NK-92 treated with Interleukin-12 subunit alpha and Interleukin-12 subunit beta, amount 100 ng/mL, for 24 hours (cell line): ENCODE measurements around the gene MGAT5B.
"Not testable (repeated sequence)": the region's sequence is repeated elsewhere in the genome, so short reads cannot be mapped to it uniquely, and the experiment has no call there.

ENCODE experiments used
- DNase-seq: peaks from one replicate; lab custom pipeline; 2025; lab: John Stamatoyannopoulos, UW

MGAT5B gene, protein sequence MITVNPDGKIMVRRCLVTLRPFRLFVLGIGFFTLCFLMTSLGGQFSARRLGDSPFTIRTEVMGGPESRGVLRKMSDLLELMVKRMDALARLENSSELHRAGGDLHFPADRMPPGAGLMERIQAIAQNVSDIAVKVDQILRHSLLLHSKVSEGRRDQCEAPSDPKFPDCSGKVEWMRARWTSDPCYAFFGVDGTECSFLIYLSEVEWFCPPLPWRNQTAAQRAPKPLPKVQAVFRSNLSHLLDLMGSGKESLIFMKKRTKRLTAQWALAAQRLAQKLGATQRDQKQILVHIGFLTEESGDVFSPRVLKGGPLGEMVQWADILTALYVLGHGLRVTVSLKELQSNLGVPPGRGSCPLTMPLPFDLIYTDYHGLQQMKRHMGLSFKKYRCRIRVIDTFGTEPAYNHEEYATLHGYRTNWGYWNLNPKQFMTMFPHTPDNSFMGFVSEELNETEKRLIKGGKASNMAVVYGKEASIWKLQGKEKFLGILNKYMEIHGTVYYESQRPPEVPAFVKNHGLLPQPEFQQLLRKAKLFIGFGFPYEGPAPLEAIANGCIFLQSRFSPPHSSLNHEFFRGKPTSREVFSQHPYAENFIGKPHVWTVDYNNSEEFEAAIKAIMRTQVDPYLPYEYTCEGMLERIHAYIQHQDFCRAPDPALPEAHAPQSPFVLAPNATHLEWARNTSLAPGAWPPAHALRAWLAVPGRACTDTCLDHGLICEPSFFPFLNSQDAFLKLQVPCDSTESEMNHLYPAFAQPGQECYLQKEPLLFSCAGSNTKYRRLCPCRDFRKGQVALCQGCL

DNA sequence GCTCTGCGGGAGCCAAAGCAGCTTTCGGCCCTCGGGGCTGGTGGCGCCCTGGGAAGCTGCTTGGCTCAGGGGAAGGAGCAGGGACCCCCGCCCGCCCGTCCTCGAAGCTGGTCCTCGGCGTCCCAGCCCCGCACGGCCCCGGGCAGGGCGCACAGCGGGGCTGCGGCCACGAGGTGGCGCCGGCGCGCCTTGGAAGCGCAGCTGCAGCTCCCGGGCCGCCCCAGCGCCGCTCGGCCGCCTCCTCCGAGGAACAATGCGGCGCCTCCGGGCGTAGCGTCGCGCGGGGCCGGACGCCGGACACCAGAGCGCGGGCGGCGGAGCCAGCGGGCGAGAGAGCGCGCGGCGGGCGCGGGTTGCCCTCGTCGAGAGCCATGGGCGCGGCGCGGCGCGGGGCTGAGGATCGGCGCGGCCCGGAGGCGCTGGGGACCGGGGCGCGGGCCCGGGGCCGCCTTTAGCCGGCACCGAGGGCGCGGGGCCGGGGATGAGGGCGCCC, at the start of gene MGAT5B:
Gene MGAT5B, plus strand, starts transcription at position 229 of the 493 bp plus-strand sequence. CDS start 626 bp downstream, outside the sequence.
- DNase-seq, result no peak

DNA sequence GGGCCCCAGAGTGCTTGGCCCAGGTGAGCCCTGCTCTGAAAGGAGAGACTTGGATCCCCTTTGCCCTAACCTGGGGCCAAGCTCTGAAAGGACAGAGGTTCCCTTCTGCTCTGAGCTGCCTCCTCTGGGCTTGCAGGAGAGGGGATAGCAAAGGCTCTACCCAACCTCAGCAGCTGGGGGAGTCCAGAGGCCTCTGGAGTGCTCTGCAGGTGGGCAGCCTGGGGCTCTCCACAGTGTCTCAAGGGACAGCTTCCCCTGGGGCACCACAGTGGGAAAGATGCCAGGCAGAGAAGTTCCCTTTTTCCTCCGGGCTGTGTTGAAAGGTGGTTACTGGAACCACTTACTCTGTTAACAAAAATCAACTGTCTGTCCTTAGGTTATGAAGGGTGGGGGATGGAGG, 48.2 kb upstream of the MGAT5B start:
- DNase-seq, result no peak

- DNase-seq, result no peak
Measured at GRCh38 chr17:76820561-76820960, 47.6 kb upstream of the MGAT5B start.

- DNase-seq, result no peak
Measured at GRCh38 chr17:76822184-76822778, 45.9 kb upstream of the MGAT5B start.

DNA sequence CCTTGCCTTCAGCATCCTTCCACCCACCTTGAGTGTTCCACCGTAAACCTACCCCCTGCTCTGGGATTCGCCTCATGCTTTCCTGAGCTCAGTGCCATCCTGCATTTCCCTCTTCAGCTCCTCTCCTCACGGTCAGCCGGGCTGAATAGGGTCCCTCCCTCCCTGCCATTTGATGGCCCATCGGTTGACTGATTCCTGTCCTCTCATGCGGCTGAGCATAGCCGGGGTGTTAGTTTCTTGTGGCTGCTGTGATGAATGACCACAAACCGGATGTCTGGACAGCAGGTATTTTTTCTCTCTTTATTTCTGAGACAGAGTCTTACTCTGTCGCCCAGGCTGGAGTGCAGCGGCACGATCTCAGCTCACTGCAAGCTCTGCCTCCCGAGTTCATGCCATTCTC, 44.1 kb upstream of the MGAT5B start:
- DNase-seq, result no peak

- DNase-seq, result no peak
Measured at GRCh38 chr17:76826330-76827068, 41.7 kb upstream of the MGAT5B start.

DNA sequence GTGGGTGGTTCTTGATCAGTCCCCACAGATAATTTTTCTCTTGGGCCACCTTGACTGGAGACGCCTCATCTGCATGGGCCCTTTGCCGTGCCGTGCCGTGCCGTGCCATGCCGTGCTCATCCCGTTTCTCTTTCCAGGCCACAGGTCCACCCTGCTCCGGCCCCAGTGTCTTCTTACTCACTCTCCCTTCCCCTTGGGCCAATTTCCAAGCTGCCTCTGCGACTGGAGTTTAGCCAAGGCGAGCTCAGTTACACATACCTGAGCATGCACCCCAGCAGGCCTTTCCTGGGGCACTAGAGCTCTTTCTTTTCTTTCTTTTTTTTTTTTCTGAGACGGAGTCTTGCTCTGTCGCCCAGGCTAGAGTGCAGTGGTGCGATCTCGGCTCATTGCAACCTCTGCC, 40.5 kb upstream of the MGAT5B start:
- no peak for DNase-seq

DNA sequence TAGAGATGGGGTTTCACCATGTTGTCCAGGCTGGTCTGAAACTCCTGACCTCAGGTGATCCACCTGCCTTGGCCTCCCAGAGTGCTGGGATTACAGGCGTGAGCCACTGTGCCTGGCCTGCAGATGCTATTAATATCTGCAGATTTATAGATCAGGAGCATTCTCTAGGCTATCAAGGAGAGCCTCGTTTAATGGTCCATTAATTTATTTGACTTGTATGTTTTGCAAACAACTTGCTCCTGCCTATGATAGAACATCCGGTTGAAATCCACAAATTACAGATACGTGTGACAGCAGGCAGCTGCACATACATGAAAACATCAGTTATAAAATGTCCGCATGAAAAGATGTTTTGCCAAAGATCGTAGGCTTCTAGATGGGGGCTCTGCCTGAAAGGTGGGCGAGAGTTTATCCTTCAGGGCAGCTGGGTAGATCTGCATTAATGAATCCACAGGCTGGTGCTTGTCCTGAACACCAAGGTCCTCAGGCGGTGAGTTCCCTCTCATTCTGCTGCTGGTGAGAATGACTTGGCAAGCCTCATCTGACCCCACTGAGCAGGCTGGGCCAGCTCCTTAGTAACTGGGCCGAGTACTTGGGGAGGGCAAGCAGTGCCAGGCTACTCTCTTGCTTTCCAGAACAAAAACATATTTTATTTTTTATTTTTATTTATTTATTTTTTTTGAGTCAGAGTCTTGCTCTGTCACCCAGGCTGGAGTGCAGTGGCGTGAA, 37.1 kb upstream of the MGAT5B start:
- no peak for DNase-seq

GRCh38 chr17:76833034-76833644, 35.1 kb upstream of the MGAT5B start:
- DNase-seq, result no peak

GRCh38 chr17:76833747-76834146, 34.5 kb upstream of the MGAT5B start:
- DNase-seq, result no peak

DNA sequence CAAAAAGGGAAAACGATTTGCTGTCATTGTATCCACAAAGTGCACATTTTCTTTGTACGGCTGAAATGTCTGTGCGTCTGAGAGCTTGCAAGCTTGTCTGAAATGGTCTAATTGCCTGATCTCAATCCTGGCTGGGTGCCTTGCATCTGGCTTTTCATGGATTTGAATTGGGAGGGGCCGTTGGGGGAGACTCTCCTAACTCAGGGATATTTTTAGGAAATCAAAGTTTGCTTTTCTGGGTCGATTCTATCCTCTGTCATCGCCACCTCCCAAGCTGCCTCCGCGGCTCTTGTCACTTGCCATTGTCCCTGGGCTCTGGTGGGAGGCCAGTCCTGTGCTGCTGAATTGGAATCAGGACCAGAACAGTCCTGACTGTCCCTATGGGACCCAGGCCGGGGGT, 33.3 kb upstream of the MGAT5B start:
- no peak for DNase-seq

DNA sequence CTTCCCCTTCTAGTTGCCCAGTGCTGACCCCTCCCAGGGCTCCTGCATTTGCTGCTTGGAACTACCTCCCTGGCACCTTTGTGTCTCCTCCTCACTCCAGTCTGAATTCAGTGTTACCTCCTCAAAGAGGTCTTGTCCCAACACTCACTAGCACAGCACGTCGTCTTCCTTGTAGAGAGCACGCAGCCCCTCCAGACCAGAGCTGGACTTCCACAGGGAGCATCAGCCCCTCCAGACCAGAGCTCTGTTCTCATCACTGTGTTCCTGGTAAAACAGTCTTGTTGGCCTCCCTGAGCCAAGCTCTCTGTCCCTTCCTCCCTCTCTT, 27.8 kb upstream of the MGAT5B start:
- no peak for DNase-seq

DNA sequence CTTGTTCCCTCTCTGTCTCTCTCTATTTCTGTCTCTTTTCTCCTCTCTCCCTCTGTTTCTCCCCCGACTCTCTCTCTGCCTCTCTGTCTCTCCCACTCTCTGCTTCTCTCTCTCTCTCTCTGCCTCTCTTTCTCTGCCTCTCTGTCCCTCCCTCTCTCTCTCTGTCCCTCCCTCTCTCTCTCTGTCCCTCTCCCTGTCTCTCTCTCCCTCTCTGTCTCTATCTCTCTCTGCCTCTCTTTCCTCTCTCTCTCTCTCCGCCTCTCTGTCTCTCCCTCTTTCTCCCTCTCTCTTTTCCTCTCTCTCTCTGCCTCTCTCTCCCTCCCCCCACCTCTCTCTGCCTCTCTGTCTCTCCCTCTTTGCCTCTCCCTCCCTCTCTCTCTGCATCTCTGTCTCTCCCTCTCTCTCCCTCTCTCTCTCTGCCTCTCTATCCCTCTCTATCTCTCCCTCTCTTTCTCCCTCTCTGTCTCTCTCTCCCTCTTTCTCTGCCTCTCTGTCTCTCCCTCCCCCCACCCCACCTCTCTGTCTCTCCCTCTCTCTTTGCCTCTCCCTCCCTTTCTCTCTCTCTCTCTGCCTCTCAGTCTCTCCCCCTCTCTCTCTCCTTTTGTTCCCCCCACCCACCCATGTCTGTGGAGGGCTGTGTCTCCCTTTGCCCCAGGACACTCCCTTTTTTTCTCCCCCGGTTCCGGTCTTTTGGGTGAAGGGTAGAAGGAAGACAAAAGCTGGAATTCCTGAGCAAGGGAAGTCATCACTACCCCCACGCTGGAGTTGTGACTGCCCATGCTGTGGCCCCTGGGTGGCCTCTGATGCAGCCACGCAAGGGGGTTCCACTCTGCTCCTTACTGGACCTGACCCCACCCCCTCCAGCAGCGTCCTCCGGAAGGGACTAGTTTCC, 27.1 kb upstream of the MGAT5B start:
- DNase-seq, result no peak

- no peak for DNase-seq
Measured at GRCh38 chr17:76841776-76842405, 26.3 kb upstream of the MGAT5B start.

DNA sequence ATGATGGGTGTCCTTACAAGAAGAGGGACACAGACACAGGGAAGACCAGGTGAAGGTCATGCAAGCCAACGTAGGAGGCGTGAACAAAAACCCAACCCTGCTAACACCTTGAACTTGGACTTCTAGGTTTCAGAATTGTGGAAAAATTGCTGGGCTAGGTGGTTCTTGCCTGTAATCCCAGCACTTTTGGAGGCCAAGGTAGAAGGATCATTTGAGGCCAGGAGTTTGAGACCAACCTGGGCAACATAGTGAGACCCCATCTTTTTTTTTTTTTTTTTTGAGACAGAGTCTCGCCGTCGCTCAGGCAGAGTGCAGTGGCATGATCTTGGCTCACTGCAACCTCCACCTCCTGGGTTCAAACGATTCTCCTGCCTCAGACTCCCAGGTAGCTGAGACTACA, 25.1 kb upstream of the MGAT5B start:
- not testable (repeated sequence) for DNase-seq

DNA sequence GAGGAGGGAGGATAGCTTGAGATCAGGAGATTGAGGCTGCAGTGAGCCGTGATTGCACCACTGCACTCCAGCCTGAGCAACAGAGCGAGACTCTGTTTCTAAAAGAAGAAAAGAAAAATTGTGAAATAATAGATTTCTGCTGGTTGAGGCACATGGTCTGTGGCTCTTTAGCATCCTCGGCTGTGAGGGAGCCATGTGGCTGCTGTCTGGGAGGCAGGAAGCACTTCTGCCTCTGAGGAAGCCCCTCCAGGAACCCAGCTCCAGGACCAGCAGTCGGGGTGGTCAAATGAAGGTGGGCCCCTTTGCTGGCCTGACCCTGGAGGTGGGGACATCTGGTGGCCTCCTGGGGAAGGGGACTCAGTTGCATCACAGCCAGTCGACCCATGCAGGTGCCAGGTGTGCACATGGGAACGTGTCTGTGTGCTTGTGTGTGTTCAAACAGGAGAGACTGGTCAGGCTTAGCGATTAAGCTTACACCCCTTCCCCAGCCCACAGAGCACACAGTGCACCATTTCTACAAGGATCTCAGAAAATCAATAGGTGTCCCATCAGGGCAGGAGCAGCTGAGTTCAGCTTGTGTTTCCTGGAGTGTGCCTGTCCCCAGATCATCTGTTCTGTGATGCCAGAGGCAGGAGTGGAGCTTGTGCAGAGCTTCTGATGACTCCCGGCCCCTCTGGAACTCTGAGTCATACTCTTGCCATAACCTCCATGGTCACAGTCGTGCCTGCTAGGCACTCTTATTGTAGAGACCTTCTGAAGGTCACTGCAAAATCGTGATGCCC, 24.3 kb upstream of the MGAT5B start:
- no peak for DNase-seq

DNA sequence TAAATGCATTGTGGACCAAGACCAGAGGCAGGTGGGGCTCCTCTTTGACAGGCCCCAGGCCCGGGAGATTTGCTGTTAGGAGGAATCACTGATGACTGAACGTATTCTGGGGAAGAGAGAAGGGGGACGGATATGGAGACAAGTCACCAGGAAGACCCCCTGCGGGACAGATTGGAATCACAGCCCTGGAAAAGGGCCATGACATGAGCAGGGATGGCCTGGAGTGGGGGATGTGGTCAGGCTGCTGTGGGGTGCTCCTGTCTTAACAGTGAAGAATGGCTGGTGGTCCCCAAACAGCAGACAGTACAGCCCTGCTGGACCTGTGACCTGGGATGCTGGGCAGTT, 23.7 kb upstream of the MGAT5B start:
- DNase-seq, result no peak

GRCh38 chr17:76844846-76845245, 23.4 kb upstream of the MGAT5B start:
- DNase-seq, result no peak

DNA sequence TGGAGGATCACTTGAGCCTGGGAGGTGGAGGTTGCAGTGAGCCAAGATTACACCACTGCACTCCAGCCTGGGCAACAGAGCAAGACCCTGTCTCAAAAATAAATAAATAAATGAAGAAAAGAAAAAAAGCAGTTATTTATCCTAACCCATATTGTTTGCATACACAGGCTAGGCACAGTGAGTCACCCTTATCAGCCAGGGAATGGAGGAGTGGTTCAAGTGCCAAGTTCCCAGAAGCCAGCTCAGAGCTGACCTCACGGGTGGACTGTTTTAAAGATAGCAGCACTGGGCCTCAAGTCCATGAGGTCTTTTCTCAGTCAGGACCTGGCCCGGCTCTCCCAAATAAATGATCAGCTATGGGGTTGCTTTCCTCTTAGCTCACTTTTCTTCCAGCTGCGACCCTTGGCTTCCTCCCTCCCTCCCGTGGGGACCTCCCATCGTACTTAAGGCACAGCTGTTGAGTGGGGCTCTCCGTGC, 22.6 kb upstream of the MGAT5B start:
- no peak for DNase-seq
